ENCODE measurements around the gene LMNA.
A peak's percentile ranks its signal among the peaks of the same experiment; 100 is the strongest.

LMNA gene

GRCh38 chr1:156082309-156083091, 32.0 kb upstream of the LMNA start, which contains the start of gene MEX3A:
Gene MEX3A, minus strand, starts transcription at chr1:156082465. Its CDS starts 467 bp downstream, at chr1:156081998.
- DNase-seq: no peak

- no peak for DNase-seq
These were observed 30.4 kb upstream of the LMNA start for GRCh38 chr1:156083800-156084790.

DNA sequence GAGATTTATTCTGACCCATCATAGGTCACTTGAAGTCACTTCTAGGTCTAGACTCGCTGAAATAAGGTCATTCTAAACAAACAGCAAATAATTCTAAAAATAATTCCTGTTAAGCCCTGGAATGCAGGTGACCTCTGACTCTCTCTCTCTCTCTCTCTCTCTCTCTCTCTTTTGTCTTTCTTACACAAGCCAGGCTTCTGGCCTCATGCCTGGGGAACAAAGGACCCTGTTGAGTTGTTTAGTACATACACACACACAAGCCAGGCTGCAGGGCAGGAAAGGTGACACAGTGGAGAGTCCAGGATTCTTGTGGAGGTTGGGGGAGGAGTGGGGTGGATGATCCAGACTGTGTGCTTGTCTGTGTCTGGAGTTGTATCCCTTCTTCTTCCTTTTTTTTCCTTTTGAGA, 28.3 kb upstream of the LMNA start:
- no peak for DNase-seq

- no peak for DNase-seq
These were observed 24.8 kb upstream of the LMNA start for GRCh38 chr1:156089704-156090103.

DNA sequence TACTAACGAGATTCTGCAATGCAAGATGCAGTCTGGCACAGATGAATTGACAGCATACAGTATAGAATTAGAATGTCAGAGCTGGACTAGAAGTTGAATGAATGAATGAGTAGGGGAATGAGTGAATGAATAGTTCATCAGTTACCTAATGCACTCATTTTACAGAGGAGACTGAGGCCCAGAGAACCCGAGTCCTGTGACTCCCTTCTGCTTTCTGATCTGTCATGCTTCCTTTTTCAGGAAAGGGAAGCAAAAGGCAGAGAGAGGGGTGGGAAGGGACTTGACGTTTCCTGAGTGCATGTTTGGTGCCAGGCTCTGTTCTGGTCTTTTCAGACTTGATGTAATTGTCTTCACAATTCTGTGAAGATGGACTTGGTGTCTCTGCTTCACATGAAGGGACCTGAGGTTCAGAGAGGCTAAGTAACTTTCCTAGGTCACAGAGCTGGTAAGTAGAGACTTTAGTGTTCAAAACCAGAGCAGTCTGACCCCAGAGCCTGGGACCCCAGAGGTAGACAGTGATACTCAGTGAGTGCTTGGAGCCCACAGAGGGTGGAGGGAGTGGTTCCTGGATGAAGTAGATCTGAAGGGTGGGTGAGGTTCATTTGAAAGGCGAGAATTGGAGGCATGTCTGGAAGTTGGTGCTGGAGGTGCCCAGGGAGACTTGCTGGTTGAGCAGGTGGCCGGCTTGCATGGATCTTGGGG, 24.2 kb upstream of the LMNA start:
- DNase-seq: no peak

GRCh38 chr1:156090840-156091188, 23.7 kb upstream of the LMNA start:
- DNase-seq: peak; percentile 94

DNA sequence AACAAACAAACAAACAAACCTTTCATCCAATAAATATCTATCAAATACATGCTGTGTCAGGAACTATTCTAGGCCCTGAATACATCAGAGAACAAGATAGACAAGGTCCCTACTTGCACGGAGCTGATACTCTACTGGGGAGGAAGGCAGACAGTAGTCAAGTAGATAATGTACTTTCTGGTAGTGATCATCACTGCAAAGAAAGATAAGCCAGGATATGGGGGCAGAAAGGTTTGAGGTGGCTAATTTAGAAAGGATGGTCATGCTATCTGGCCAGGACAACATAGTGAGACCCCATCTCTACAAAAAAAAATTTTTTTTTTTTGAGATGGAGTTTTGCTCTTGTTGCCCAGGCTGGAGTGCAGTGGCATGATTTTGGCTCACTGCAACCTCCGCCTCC, 22.9 kb upstream of the LMNA start:
- no peak for DNase-seq

- DNase-seq: no peak
These were observed 18.5 kb upstream of the LMNA start for GRCh38 chr1:156095906-156096508.

- peak; percentile 89 to 90 for DNase-seq
These were observed 17.7 kb upstream of the LMNA start for GRCh38 chr1:156096640-156097391.

- no peak for DNase-seq
These were observed 16.9 kb upstream of the LMNA start for GRCh38 chr1:156097499-156098178.

DNA sequence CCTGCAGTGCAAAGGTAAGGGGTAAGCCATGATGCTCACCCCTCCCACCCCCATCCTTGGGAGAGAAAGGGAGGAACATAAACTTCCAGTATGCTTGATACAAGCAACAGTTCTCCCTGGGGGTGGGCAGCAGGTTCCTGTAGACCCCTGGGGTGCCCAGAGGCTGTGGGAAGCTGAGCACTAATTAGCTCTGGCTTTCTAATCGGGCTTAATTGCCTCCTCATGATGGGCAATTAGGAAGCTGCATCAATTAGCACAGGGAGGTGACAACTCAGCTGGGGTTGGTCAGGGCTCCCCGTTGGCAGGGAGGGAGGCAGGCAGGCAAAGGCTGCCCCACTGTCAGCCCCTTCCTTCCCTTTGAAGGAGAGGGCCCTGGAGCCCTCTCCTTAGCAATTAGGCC, 15.7 kb upstream of the LMNA start:
- DNase-seq: no peak

DNA sequence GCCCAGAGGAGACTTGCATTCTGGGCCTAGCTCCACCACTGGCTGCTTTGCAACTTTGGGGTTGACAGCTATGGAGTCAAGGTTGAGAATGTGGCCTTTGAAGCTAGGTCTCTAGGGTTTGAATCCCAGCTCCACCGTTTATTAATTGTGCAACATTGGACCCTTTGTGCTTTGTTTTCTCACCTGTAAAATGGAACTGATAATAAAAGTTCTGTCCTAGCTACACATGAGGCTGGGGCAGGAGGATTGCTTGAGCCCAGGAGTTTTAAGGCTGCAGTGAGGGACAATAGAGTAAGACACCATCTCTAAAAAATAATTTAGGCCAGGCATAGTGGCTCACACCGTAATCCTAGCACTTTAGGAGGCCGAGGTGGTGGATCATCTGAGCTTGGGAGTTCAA, 15.2 kb upstream of the LMNA start:
- no peak for DNase-seq

- no peak for DNase-seq
These were observed 14.1 kb upstream of the LMNA start for GRCh38 chr1:156100205-156100995.

DNA sequence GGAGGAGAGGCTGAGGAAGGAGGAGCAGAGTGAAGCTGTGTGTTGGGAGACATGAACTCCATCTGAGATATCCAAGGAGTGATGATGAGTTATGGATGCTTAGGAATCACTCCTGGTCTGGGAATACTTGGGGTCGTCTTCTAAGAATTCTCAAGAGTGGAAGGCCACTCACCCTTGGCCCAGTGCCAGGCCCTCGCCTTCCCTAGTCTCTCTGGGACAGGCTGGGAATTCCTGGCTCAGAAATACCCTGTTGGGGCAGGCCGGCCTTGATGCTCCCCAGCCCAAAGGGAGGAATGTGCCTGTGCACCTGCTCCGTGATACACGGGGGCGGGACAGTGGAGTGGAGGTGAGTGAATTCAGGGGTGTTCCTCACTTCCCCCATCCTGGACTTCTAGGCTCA, 12.6 kb upstream of the LMNA start:
- no peak for DNase-seq

- DNase-seq: no peak
These were observed 11.6 kb upstream of the LMNA start for GRCh38 chr1:156102633-156103511.

DNA sequence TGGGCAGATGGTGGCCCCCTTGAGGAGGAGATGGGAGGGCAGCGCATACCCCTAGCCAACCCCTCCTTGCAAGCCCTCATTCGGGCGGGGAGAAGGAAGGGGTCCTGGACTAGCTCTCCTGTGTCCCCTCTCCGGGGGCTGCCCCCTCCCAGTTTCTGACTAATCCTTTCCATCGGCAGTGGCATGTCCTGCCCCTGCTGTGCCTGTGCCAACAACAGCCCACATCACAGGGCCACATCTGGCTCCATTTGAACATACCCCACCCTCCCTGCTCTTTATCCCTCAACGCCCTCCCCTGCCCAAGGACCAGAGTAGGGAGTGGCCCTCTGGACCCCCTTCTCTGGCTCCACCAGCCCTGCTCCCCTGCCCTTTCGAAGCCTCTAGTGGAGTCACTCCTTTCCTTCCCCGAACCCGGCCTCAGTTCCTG, 11.0 kb upstream of the LMNA start:
- DNase-seq: no peak

- DNase-seq: no peak
These were observed 10.3 kb upstream of the LMNA start for GRCh38 chr1:156104065-156104810.
